DND-41 (cell line): ENCODE results near the gene TBCE.

Source experiments
- ATAC-seq: fragments of 200-7000 bp; cut with Tn5 transposase; 3 replicates; pipeline ENCODE4 v1.9.1; 2021; ENCODE audit warnings: low read depth; ENCODE audit not compliant: insufficient read depth
- DNase-seq: peaks from one replicate; pipeline ENCODE4 v3.0.0-alpha.2; 2020
- H2AFZ ChIP-seq: 2 replicates; pipeline ENCODE4 v1.6.0; 2012; ENCODE audit warnings: low read depth, low read length
- H3K27ac ChIP-seq: 2 replicates; pipeline ENCODE4 v1.5.1; 2012; ENCODE audit warnings: low read length, inconsistent platforms
- H3K27me3 ChIP-seq: fragments of 200-600 bp; sonication (generic); 2 replicates; pipeline ENCODE4 v1.6.0; 2012; ENCODE audit warnings: low read length, mild to moderate bottlenecking, inconsistent platforms; ENCODE audit not compliant: insufficient read depth, poor library complexity
- H3K36me3 ChIP-seq: 2 replicates; pipeline ENCODE4 v1.5.1; 2012; ENCODE audit warnings: low read length, inconsistent platforms; ENCODE audit not compliant: insufficient read depth
- H3K4me1 ChIP-seq: 2 replicates; pipeline ENCODE4 v1.5.1; 2012; ENCODE audit warnings: mild to moderate bottlenecking, low read length; ENCODE audit not compliant: insufficient read depth
- H3K4me2 ChIP-seq: 2 replicates; pipeline ENCODE4 v1.6.0; 2012; ENCODE audit warnings: mild to moderate bottlenecking, moderate library complexity, low read length, inconsistent platforms; ENCODE audit not compliant: insufficient read depth
- H3K4me3 ChIP-seq, 2 experiments: fragments of 200-600 bp in 1 of 2; shearing (Covaris generic) in 1 of 2; 2 replicates each; pipeline ENCODE4 v1.5.1; 2012 to 2016; ENCODE audit warnings: inconsistent platforms in 2 of 2, low read length in 2 of 2, mild to moderate bottlenecking in 2 of 2, low read depth in 1 of 2, moderate library complexity in 1 of 2
- H3K79me2 ChIP-seq: 2 replicates; pipeline ENCODE4 v1.6.0; 2012; ENCODE audit warnings: low read length, inconsistent platforms; ENCODE audit not compliant: insufficient read depth
- H3K9ac ChIP-seq: 2 replicates; pipeline ENCODE4 v1.6.0; 2012; ENCODE audit warnings: low read depth, mild to moderate bottlenecking, inconsistent platforms, low read length, moderate library complexity
- H3K9me3 ChIP-seq: 2 replicates; pipeline ENCODE4 v1.5.1; 2012; ENCODE audit warnings: low read length, moderate library complexity, mild to moderate bottlenecking, inconsistent platforms; ENCODE audit not compliant: insufficient read depth, severe bottlenecking
- H4K20me1 ChIP-seq: 2 replicates; pipeline ENCODE4 v1.6.0; 2012; ENCODE audit warnings: low read length; ENCODE audit not compliant: insufficient read depth
- CTCF ChIP-seq: IDR thresholded peaks from 2 replicates; pipeline ENCODE4 v1.5.1; 2012; ENCODE audit warnings: borderline replicate concordance, low read length, moderate library complexity, mild to moderate bottlenecking; ENCODE audit not compliant: poor library complexity, severe bottlenecking; ENCODE audit errors: extremely low read depth
- EZH2 ChIP-seq: IDR thresholded peaks from 3 replicates; pipeline ENCODE4 v1.6.1; 2012; ENCODE audit warnings: borderline replicate concordance, low read depth, mild to moderate bottlenecking, moderate library complexity, low read length, inconsistent platforms; ENCODE audit not compliant: severe bottlenecking

TBCE gene

GRCh38 chr1:235329139-235329902 is 37.9 kb upstream of the TBCE start:
- peak; percentile 9; the same call in 1 of the 3 replicates for ATAC-seq
- no peak for TF ChIP-seq EZH2
- peak; percentile 58 for TF ChIP-seq CTCF
- H3K4me1 ChIP-seq = peaks cover 56% of the 10 kb centered on the region

GRCh38 chr1:235330918-235331285 is 36.3 kb upstream of the TBCE start:
- Histone ChIP-seq H3K4me1 (peaks cover 50% of the 10 kb centered on the region), H3K36me3 (peaks cover 45% of the 10 kb centered on the region), H2AFZ (no peak overlapping the region), H3K4me3 (peak overlapping the region in 1 of 2 experiments; percentile 81; a peak in 1 of 4 replicates), H3K9ac (peak overlapping the region; percentile 77), H3K9me3 (no peaks in the 10 kb centered on the region), H3K79me2 (peaks cover 92% of the 10 kb centered on the region), H3K4me2 (peak overlapping the region; percentile 83), H3K27me3 (no peaks in the 10 kb centered on the region), H4K20me1 (peaks cover 37% of the 10 kb centered on the region), H3K27ac (no peak overlapping the region)
- no peak for ATAC-seq
- DNase-seq = no peak
- TF ChIP-seq EZH2 (no peak), CTCF (no peak)

More at GRCh38 chr1:235329139-235329902, 37.9 kb upstream of the TBCE start:
- Histone ChIP-seq H2AFZ (peak overlapping the region; percentile 79), H3K36me3 (peaks cover 37% of the 10 kb centered on the region), H3K9me3 (no peaks in the 10 kb centered on the region), H3K4me2 (peak overlapping the region; percentile 83), H4K20me1 (peaks cover 47% of the 10 kb centered on the region), H3K79me2 (peaks cover 92% of the 10 kb centered on the region), H3K27me3 (no peaks in the 10 kb centered on the region), H3K9ac (peak overlapping the region; percentile 77), H3K27ac (peak overlapping the region; percentile 97), H3K4me3 (peak overlapping the region; percentile 81)
- DNase-seq = peak; percentile 54

DNA sequence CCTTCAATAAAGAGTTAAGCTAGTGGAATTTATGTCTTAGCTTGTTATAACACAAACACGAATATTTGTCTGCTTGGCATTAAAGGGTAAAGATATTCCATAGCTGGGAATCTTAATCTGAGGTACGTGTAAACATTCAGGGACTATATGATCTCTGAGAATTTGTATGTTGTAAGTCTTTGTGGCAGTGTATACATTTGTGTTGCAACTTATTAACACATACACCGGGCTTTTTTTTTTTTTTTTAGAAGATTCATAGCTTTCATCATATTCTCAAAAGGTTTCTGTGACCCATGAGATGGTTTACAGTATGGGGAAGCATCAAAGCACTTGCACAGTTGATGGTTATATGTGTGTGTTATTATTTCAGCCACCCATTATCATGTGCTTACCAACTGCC is 35.8 kb upstream of the TBCE start:
- Histone ChIP-seq H3K36me3 (peaks cover 47% of the 10 kb centered on the region), H3K79me2 (peaks cover 90% of the 10 kb centered on the region), H3K9ac (peak overlapping the region; percentile 77), H3K4me3 (peak overlapping the region in 1 of 2 experiments; percentile 81; a peak in 1 of 4 replicates), H4K20me1 (peaks cover 32% of the 10 kb centered on the region), H3K9me3 (no peaks in the 10 kb centered on the region), H3K27me3 (no peaks in the 10 kb centered on the region), H3K4me2 (peak overlapping the region; percentile 83), H2AFZ (no peak overlapping the region), H3K4me1 (peaks cover 50% of the 10 kb centered on the region), H3K27ac (no peak overlapping the region)
- DNase-seq = no peak
- ATAC-seq = no peak
- no peak for TF ChIP-seq EZH2
- TF ChIP-seq CTCF = no peak
